Right atrium auricular region (tissue), 2 donors: ENCODE results near the gene KLC3. TPM values are rescaled to one million over a fixed set of nuclear protein-coding genes. Genes with fewer than 3 reads are reported as not detected.

Experiments
- DNase-seq: peaks from one replicate; pipeline ENCODE4 v3.0.0-alpha.2; 2019; ENCODE audit warnings: low spot score
- H3K27ac ChIP-seq, 2 donors: fragments of 200-600 bp; sonication (generic); 1 replicate in 1 of 2; 2 replicates in 1 of 2; pipeline ENCODE4 v1.5.1; 2016 to 2019
- H3K27me3 ChIP-seq, 2 donors: fragments of 200-600 bp; sonication (generic); one replicate each; pipeline versions ENCODE4 v1.5.1 to v1.6.0; 2017 to 2019
- H3K36me3 ChIP-seq: fragments of 200-600 bp; sonication (generic); one replicate; pipeline ENCODE4 v1.5.1; 2016
- H3K4me1 ChIP-seq, 2 donors: fragments of 200-600 bp; sonication (generic); one replicate each; pipeline versions ENCODE4 v1.5.1 to v1.6.0; 2017 to 2019
- H3K4me3 ChIP-seq, 2 donors: fragments of 200-600 bp; sonication (generic); 1 replicate in 1 of 2; 2 replicates in 1 of 2; pipeline ENCODE4 v1.5.1; 2017 to 2019; ENCODE audit warnings: mild to moderate bottlenecking in 1 of 2, moderate library complexity in 1 of 2
- H3K9me3 ChIP-seq, 2 donors: fragments of 200-600 bp; sonication (generic); one replicate each; pipeline ENCODE4 v1.5.1; 2019
- total RNA-seq, 2 donors: library from RNA; depleted of rRNA; stranded (reverse); fragments of >200 nt; gene quantifications; one replicate each; pipeline ENCODE4 v1.1.0, GENCODE V29; 2016
- TF ChIP-seq, protein P1 (sequence below), 2 donors: fragments of 200-600 bp; sonication (generic); IDR thresholded peaks; one replicate each; pipeline ENCODE4 v1.5.1; 2019; ENCODE audit warnings: antibody characterized with exemption in 2 of 2

KLC3 gene
- total RNA-seq, 2 donors from 2014 or later = 0.75 TPM; not detected in 1

DNA sequence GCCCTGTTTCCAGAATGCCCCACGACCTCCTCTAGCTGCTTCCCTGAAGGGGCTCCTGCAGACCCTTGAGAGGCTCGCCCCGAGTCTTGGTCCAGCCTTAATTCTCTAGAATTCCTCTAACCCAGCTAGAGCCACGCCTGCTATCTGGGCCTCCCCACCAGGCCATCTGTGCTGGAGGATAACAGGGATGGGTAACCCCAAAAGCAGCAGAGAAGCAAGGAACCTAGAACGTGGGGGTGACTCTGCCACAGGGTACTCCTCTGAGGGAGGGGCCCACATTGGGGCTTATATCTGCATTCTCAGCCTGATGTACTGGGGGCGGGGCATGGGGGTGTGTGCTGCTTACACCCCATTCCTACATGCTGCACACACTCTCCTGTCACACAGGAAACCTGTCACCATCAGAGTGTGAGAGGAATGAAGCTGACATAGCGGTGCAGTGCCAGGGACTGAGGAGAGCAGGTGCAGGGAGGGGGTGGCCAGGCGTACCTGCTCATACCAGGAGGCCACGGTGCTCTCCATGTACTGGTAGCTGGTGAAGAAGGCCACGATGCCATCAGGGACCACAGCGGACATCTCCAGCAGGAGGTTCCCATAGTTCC, 13.8 kb downstream of the KLC3 start:
- TF ChIP-seq, protein P1, sequence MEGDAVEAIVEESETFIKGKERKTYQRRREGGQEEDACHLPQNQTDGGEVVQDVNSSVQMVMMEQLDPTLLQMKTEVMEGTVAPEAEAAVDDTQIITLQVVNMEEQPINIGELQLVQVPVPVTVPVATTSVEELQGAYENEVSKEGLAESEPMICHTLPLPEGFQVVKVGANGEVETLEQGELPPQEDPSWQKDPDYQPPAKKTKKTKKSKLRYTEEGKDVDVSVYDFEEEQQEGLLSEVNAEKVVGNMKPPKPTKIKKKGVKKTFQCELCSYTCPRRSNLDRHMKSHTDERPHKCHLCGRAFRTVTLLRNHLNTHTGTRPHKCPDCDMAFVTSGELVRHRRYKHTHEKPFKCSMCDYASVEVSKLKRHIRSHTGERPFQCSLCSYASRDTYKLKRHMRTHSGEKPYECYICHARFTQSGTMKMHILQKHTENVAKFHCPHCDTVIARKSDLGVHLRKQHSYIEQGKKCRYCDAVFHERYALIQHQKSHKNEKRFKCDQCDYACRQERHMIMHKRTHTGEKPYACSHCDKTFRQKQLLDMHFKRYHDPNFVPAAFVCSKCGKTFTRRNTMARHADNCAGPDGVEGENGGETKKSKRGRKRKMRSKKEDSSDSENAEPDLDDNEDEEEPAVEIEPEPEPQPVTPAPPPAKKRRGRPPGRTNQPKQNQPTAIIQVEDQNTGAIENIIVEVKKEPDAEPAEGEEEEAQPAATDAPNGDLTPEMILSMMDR (IDR thresholded peaks at IDR 0.05) = no peak
- no peak overlapping the region for H3K4me3 ChIP-seq
- peaks cover 27% of the 10 kb centered on the region for H3K36me3 ChIP-seq
- no peak for DNase-seq
- H3K4me1 ChIP-seq = no peaks in the 10 kb centered on the region
- no peak overlapping the region for H3K27ac ChIP-seq
- H3K9me3 ChIP-seq = no peaks in the 10 kb centered on the region
- no peaks in the 10 kb centered on the region for H3K27me3 ChIP-seq

DNA sequence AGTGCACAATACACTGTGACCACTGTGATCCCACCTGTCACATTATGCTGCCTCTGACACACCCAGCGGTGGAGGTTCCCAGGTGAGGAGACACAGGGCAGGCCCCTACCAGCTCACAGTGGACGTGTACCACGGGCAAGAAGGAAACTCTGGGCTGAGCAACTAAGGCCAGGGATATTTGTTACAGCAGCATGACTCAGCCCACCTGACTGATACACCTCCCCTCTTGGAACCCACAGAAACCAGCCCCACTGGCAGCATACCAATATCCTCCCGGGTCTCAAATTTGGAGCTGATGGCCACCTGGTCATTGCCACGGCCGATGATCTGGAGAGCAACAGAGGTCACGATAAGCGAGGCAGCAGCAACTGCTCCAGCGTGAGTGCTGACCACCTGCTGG, 14.9 kb downstream of the KLC3 start:
- TF ChIP-seq, protein P1 (IDR thresholded peaks at IDR 0.05) = no peak
- Histone ChIP-seq H3K9me3 (no peaks in the 10 kb centered on the region), H3K4me1 (no peaks in the 10 kb centered on the region), H3K27me3 (no peaks in the 10 kb centered on the region), H3K36me3 (peaks cover 27% of the 10 kb centered on the region), H3K27ac (no peak overlapping the region), H3K4me3 (no peak overlapping the region)
- no peak for DNase-seq

DNA sequence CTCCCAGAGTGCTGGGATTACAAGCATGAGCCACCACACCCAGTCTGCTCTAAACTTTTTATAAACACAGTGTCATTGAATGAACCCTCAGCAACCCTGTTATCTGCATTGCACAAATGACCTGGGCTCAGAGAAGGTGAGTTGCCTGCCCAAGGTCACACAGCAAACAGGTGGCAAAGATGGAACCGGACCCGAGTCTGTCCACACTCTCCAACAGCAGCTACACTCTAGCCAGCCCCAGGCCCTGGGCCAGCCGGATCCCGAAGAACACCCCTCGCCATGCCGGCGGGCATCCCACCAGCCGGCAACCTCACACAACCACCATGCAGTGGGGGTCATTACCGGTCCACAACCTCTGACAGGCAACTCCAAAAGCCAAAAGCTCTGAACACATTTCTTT, 15.4 kb downstream of the KLC3 start:
- no peak for DNase-seq
- Histone ChIP-seq H3K4me3 (no peak overlapping the region), H3K9me3 (no peaks in the 10 kb centered on the region), H3K27ac (no peak overlapping the region), H3K27me3 (no peaks in the 10 kb centered on the region), H3K4me1 (no peaks in the 10 kb centered on the region), H3K36me3 (peaks cover 26% of the 10 kb centered on the region)
- TF ChIP-seq, protein P1 (IDR thresholded peaks at IDR 0.05) = no peak

DNA sequence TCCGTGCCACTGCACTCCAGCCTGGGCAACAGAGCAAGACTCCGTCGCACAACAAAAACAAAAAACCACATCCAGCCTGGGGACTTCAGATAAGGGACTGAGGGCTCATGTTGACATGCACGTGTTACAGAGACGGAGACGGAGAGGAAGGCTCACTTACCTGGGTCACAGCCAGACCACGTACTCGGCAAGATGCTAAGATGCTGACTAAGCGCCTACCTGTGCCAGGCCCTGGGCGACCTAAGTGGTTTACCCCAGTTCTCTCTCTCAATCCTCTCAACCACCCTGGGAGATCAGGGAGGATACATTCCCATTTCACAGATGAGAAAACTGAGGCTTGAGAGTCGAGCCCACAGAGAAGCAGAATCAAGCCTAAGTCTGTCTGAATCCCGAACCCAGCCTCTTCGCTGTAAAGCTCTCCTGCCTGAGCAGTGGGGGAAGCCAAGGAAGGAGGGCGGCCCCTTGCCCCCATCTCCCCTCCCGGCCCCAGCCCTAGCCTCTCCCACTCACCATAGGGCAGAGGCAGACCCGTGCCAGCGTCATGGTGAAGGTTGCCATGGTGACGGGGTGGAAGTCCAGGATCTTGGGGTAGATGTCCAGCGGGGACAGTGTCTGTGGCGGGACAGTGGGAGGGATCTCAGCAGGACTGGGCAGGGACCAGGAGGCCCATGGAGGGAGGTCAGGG, 16.4 kb downstream of the KLC3 start:
- no peak for DNase-seq
- H3K27ac ChIP-seq = no peak overlapping the region
- TF ChIP-seq, protein P1 (IDR thresholded peaks at IDR 0.05) = no peak
- no peaks in the 10 kb centered on the region for H3K27me3 ChIP-seq
- no peaks in the 10 kb centered on the region for H3K9me3 ChIP-seq
- H3K4me3 ChIP-seq = no peak overlapping the region
- peaks cover 17% of the 10 kb centered on the region for H3K36me3 ChIP-seq
- no peaks in the 10 kb centered on the region for H3K4me1 ChIP-seq

DNA sequence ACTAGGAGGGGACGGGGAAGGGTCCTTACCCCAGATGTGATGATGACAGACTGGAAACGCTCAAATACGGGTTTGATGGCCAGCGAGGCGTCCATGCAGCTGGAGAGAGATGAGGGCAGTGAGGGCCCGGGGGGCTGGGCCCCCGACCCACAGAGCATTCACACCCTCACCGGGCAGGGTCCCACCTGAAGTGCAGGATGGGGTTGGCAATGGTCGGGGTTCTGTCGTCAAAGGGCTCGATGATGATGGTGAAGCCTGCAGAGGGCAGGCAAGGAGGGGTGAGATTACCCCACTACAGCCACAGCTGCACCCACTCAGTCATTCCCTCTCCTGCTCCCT, 16.9 kb downstream of the KLC3 start:
- DNase-seq = no peak
- no peak overlapping the region for H3K27ac ChIP-seq
- TF ChIP-seq, protein P1 (IDR thresholded peaks at IDR 0.05) = no peak
- H3K36me3 ChIP-seq = peaks cover 13% of the 10 kb centered on the region
- no peak overlapping the region for H3K4me3 ChIP-seq
- no peaks in the 10 kb centered on the region for H3K4me1 ChIP-seq
- H3K9me3 ChIP-seq = no peaks in the 10 kb centered on the region
- H3K27me3 ChIP-seq = no peaks in the 10 kb centered on the region
